IMR-90 (cell line): ENCODE measurements around the gene SRRM2. TPM values are rescaled to one million over a fixed set of nuclear protein-coding genes. Genes with fewer than 3 reads are reported as not detected.

Experiments
- ATAC-seq: fragments of 200-7000 bp; cut with Tn5 transposase; 2 replicates; pipeline ENCODE4 v1.9.1; 2020; ENCODE audit warnings: low read depth, mild to moderate bottlenecking, moderate library complexity
- BruUV-seq: library from RNA; stranded (reverse); fragments of 400-500 nt; replicated peaks from 2 replicates; lab custom pipeline; 2021; lab: Mats Ljungman, UMichigan
- CTCF ChIA-PET: fragments of 300-600 bp; formaldehyde crosslinking; extraction: SDS; loops from one replicate; lab custom pipeline; 2021; ENCODE audit warnings: antibody characterized with exemption; lab: Yijun Ruan, JAX
- POLR2A ChIA-PET: fragments of 300-600 bp; sonication (Branson Sonifier 250); formaldehyde crosslinking; loops from one replicate; lab custom pipeline; 2022; ENCODE audit warnings: antibody characterized with exemption; ENCODE audit not compliant: unreplicated experiment; lab: Charles Lee
- DNase-seq: peaks from one replicate; pipeline ENCODE4 v3.0.0; 2013
- H2AFZ ChIP-seq: replicated peaks from 2 replicates; pipeline ENCODE3; 2013; ENCODE audit warnings: low read length, mild to moderate bottlenecking; ENCODE audit not compliant: poor library complexity
- H2AK5ac ChIP-seq: 2 replicates; pipeline ENCODE4 v1.6.1; 2013; ENCODE audit warnings: low read depth, low read length, inconsistent platforms
- H2AK9ac ChIP-seq: replicated peaks from 2 replicates; pipeline ENCODE3; 2013; ENCODE audit warnings: mild to moderate bottlenecking, low read depth, low read length, moderate library complexity; ENCODE audit not compliant: poor library complexity
- H2BK120ac ChIP-seq: 2 replicates; pipeline ENCODE4 v1.6.1; 2013; ENCODE audit warnings: low read depth, low read length, inconsistent platforms
- H2BK15ac ChIP-seq: 3 replicates; pipeline ENCODE4 v1.6.1; 2013; ENCODE audit warnings: low read depth, low read length, inconsistent platforms
- H2BK20ac ChIP-seq: 2 replicates; pipeline ENCODE4 v1.6.1; 2013; ENCODE audit warnings: low read depth, mild to moderate bottlenecking, inconsistent platforms, low read length, moderate library complexity
- H2BK5ac ChIP-seq: 2 replicates; pipeline ENCODE4 v1.6.1; 2013; ENCODE audit warnings: mild to moderate bottlenecking, low read depth, low read length, inconsistent platforms; ENCODE audit not compliant: poor library complexity, severe bottlenecking
- H3K14ac ChIP-seq: replicated peaks from 2 replicates; pipeline ENCODE4 v1.6.1; 2013; ENCODE audit warnings: low read depth, low read length, inconsistent platforms
- H3K18ac ChIP-seq: 2 replicates; pipeline ENCODE4 v1.6.1; 2013; ENCODE audit warnings: low read depth, low read length, control low read depth
- H3K23ac ChIP-seq: 2 replicates; pipeline ENCODE4 v1.6.1; 2013; ENCODE audit warnings: low read depth, low read length, inconsistent platforms
- H3K27ac ChIP-seq: 2 replicates; pipeline ENCODE4 v1.5.1; 2013; ENCODE audit warnings: mild to moderate bottlenecking, control low read depth, low read length; ENCODE audit not compliant: insufficient read depth
- H3K27me3 ChIP-seq: 2 replicates; pipeline ENCODE4 v1.6.1; 2013; ENCODE audit warnings: low read length; ENCODE audit not compliant: control insufficient read depth, insufficient read depth
- H3K36me3 ChIP-seq: 2 replicates; pipeline ENCODE4 v1.6.1; 2013; ENCODE audit warnings: low read length, mixed read lengths; ENCODE audit not compliant: control insufficient read depth, insufficient read depth
- H3K4ac ChIP-seq: 2 replicates; pipeline ENCODE4 v1.6.1; 2013; ENCODE audit warnings: low read depth, low read length, inconsistent platforms
- H3K4me1 ChIP-seq: 2 replicates; pipeline ENCODE4 v1.6.1; 2013; ENCODE audit warnings: low read length, mixed read lengths; ENCODE audit not compliant: control insufficient read depth, insufficient read depth
- H3K4me2 ChIP-seq: 2 replicates; pipeline ENCODE4 v1.6.1; 2013; ENCODE audit warnings: low read depth, mild to moderate bottlenecking, control low read depth, low read length, moderate library complexity
- H3K4me3 ChIP-seq: 2 replicates; pipeline ENCODE4 v1.5.1; 2013; ENCODE audit warnings: low read depth, mild to moderate bottlenecking, control low read depth, low read length, moderate library complexity; ENCODE audit not compliant: insufficient read depth
- H3K56ac ChIP-seq: 2 replicates; pipeline ENCODE4 v1.6.1; 2013; ENCODE audit warnings: low read length, inconsistent platforms; ENCODE audit not compliant: insufficient read depth; ENCODE audit errors: extremely low read depth
- H3K79me1 ChIP-seq, 2 experiments: 2 replicates each; pipeline ENCODE4 v1.6.1; 2013; ENCODE audit warnings: low read length in 2 of 2, inconsistent platforms in 1 of 2, low read depth in 1 of 2
- H3K9ac ChIP-seq: 2 replicates; pipeline ENCODE4 v1.6.1; 2013; ENCODE audit warnings: low read depth, low read length, control low read depth
- H3K9me1 ChIP-seq: 2 replicates; pipeline ENCODE4 v1.6.1; 2013; ENCODE audit warnings: low read length, inconsistent platforms; ENCODE audit not compliant: insufficient read depth
- H3K9me3 ChIP-seq: 2 replicates; pipeline ENCODE4 v1.6.1; 2013; ENCODE audit warnings: low read length; ENCODE audit not compliant: control insufficient read depth, insufficient read depth
- H4K20me1 ChIP-seq: 2 replicates; pipeline ENCODE4 v1.6.1; 2013; ENCODE audit warnings: low read length, inconsistent platforms; ENCODE audit not compliant: insufficient read depth
- H4K5ac ChIP-seq: 2 replicates; pipeline ENCODE4 v1.6.1; 2013; ENCODE audit warnings: mild to moderate bottlenecking, low read depth, low read length, control low read depth
- H4K8ac ChIP-seq, 2 experiments: 2 replicates each; pipeline ENCODE4 v1.6.1; 2013; ENCODE audit warnings: low read depth in 2 of 2, low read length in 2 of 2, control low read depth in 1 of 2, inconsistent platforms in 1 of 2
- H4K91ac ChIP-seq: 2 replicates; pipeline ENCODE4 v1.6.1; 2013; ENCODE audit warnings: low read depth, low read length, inconsistent platforms; ENCODE audit not compliant: insufficient read depth
- BHLHE40 ChIP-seq: fragments of 150-350 bp; IDR thresholded peaks from 2 replicates; pipeline ENCODE4 v1.6.1; 2016; ENCODE audit warnings: mild to moderate bottlenecking, low read depth, low read length
- CEBPB ChIP-seq: IDR thresholded peaks from 2 replicates; pipeline ENCODE4 v1.6.1; 2012; ENCODE audit warnings: low read depth, low read length, improper control_type of control experiment
- CHD1 ChIP-seq: IDR thresholded peaks from 2 replicates; pipeline ENCODE4 v1.6.1; 2012; ENCODE audit warnings: low read depth, low read length, improper control_type of control experiment
- ELK1 ChIP-seq: fragments of 150-350 bp; IDR thresholded peaks from 2 replicates; pipeline ENCODE4 v1.6.1; 2016; ENCODE audit warnings: low read depth, mild to moderate bottlenecking, low read length, moderate library complexity, borderline replicate concordance
- MXI1 ChIP-seq: IDR thresholded peaks from 2 replicates; pipeline ENCODE4 v1.6.1; 2012; ENCODE audit warnings: low read depth, mild to moderate bottlenecking, low read length, moderate library complexity, borderline replicate concordance
- SMC3 ChIP-seq: fragments of 150-350 bp; IDR thresholded peaks from 2 replicates; pipeline ENCODE4 v1.6.1; 2016; ENCODE audit warnings: low read depth, mild to moderate bottlenecking, antibody characterized with exemption, low read length, moderate library complexity
- WGBS, 2 experiments: methylation state at CpG; one replicate each; pipeline versions ENCODE4 v1.1.5 to v1.1.7; 2013; ENCODE audit warnings: missing lambda C conversion rate in 2 of 2; ENCODE audit not compliant: insufficient read length in 1 of 2; ENCODE audit errors: extremely low coverage in 2 of 2; 5-methylcytosine and 5-hydroxymethylcytosine counted together
- dilution Hi-C: fragments of 300-500 bp; cut with HindIII; formaldehyde crosslinking; loops from one replicate; pipeline ENCODE4 v1.14.3; 2018; ENCODE audit warnings: low sequenced_read_pairs; ENCODE audit not compliant: unreplicated experiment
- in situ Hi-C: fragments of 300-500 bp; cut with MboI; formaldehyde crosslinking; loops from 3 replicates; pipeline ENCODE4 v1.14.3; 2019; ENCODE audit warnings: low sequenced_read_pairs, inconsistent platforms, mixed read lengths
- intact Hi-C: fragments of 100-400 bp; cut with micrococcal nuclease; formaldehyde crosslinking; loops from 2 replicates; pipeline ENCODE4 v1.10.0; 2022
- polyA plus RNA-seq, 3 experiments: library from polyadenylated mRNA; depleted of rRNA; stranded (reverse); fragments of >200 nt; gene quantifications; 2 replicates each; pipeline ENCODE4 v1.2.3, GENCODE V29; 2012; ENCODE audit warnings: low replicate concordance in 1 of 3
- total RNA-seq: library from RNA; depleted of rRNA; stranded (reverse); fragments of >200 nt; gene quantifications from 2 replicates; pipeline ENCODE4 v1.2.3, GENCODE V29; 2012

SRRM2 gene
- total and polyA plus RNA-seq, 2 of the 4 experiments (the other 2 are of a cell fraction): 20.3 to 300 TPM

- Histone ChIP-seq H2BK20ac (no peak overlapping the region), H3K9me3 (no peaks in the 10 kb centered on the region), H4K91ac (peak overlapping the region; percentile 70), H2BK15ac (no peak overlapping the region), H2AK9ac (peak overlapping the region; percentile 98), H3K56ac (peak overlapping the region; percentile 73), H4K5ac (0 out of 2 replicates have a peak overlapping the region, but pooled peaks have one; percentile 30), H3K9ac (peak overlapping the region; percentile 91), H3K4ac (peak overlapping the region; percentile 90), H3K4me1 (peaks cover 12% of the 10 kb centered on the region), H2AK5ac (peak overlapping the region; percentile 92), H2BK120ac (peak overlapping the region; percentile 41; the same call in 1 of the 2 replicates), H3K4me3 (peak overlapping the region; percentile 96), H4K8ac (peak overlapping the region; percentile 76 to 100; a peak in 2 of 4 replicates), H2AFZ (peak overlapping the region; percentile 90), H3K14ac (peak overlapping the region; percentile 96), H3K18ac (peak overlapping the region; percentile 31; the same call in 1 of the 2 replicates), H3K23ac (peak overlapping the region; percentile 61), H4K20me1 (peaks cover 44% of the 10 kb centered on the region), H3K27me3 (no peaks in the 10 kb centered on the region), H3K9me1 (peaks cover 15% of the 10 kb centered on the region), H3K4me2 (peak overlapping the region; percentile 95), H2BK5ac (peak overlapping the region; percentile 87), H3K27ac (peak overlapping the region; percentile 90), H3K79me1 (peaks cover 21 to 75% of the 10 kb centered on the region in 2 experiments), H3K36me3 (peaks cover 33% of the 10 kb centered on the region)
- POLR2A ChIA-PET: no interaction called here
- in situ Hi-C loops: no loop called here
- dilution Hi-C loops: no loop called here
- no peak for DNase-seq
- TF ChIP-seq MXI1: no peak; the same call in 1 of the 2 replicates
- TF ChIP-seq ELK1: no peak
- TF ChIP-seq CHD1: no peak; the same call in 1 of the 2 replicates
- no peak for TF ChIP-seq CEBPB
- peak; percentile 72 for TF ChIP-seq BHLHE40
- no peak for TF ChIP-seq SMC3
- intact Hi-C loops: loop anchor here (1.0 kb wide), 1 partner anchor 92 kb away; no protein-coding TSS in a partner anchor
- peak; percentile 38 for ATAC-seq
- 0% methylated on average over 31 of the region's 72 CpGs; no CpG with 5 or more reads in 1 of the 2 experiments for WGBS, 2 experiments
- CTCF ChIA-PET: no interaction called here
- no TSS peak for BruUV-seq
Observed at GRCh38 chr16:2776500-2777139, 24.2 kb downstream of the SRRM2 start.
